Measurements from ENCODE around the gene MMP7. TPM values are rescaled to one million over a fixed set of nuclear protein-coding genes. Genes with fewer than 3 reads are reported as not detected.
A peak's percentile ranks its signal among the peaks of the same experiment; 100 is the strongest.

The MMP7 gene
- total RNA-seq, 1 experiment from 2014 or later: not detected

DNA sequence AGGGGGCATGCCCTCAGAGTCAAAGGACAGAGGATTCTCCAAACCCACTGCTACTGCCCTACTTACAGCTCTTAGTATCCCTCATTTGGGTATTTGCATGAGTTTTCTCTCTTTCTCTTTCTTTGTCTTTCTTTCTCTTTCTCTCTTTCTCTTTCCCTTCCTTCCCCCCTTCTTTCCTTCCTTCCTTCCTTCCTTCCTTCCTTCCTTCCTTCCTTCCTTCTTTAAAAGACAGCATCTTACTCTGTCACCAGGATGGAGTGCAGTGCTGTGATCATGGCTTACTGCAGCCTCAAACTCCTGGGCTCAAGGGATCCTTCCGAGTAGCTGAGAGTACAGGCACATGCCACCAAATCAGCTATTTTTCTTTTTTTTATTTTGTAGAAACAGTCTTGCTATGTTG lies 14.0 kb upstream of the MMP7 start:
- Histone ChIP-seq H3K18ac (ENCODE audit: insufficient read length, low read depth, low read length) (no peak overlapping the region), H3K9me3 (ENCODE audit: control insufficient read depth, low read depth, low read length) (no peaks in the 10 kb centered on the region), H3K23ac (ENCODE audit: insufficient read length, low read depth, low read length) (no peak overlapping the region), H4K5ac (ENCODE audit: insufficient read length, low read depth, low read length) (no peak overlapping the region), H3K14ac (ENCODE audit: insufficient read depth, low read length) (no peak overlapping the region), H2BK15ac (ENCODE audit: low read depth, low read length) (no peak overlapping the region), H2AFZ (ENCODE audit: low read length) (no peak overlapping the region), H3K79me2 (ENCODE audit: insufficient read depth, low read length) (no peaks in the 10 kb centered on the region), H3K23me2 (ENCODE audit: insufficient read length, low read depth, low read length, poor library complexity, severe bottlenecking) (no peaks in the 10 kb centered on the region), H3K9ac (ENCODE audit: extremely low read depth, insufficient read length, low read length) (no peak overlapping the region), H4K20me1 (ENCODE audit: control insufficient read depth, insufficient read depth, insufficient read length) (no peaks in the 10 kb centered on the region), H3K27ac (ENCODE audit: insufficient read length, low read depth, low read length) (no peak overlapping the region), H2AK5ac (ENCODE audit: insufficient read length, low read length) (no peak overlapping the region), H3K56ac (ENCODE audit: insufficient read length, low read depth, low read length) (no peak overlapping the region), H4K8ac (replicated peaks; ENCODE audit: insufficient read length, low read depth, low read length) (no peak overlapping the region), H2BK5ac (ENCODE audit: insufficient read length, low read length) (no peak overlapping the region), H3K4me2 (ENCODE audit: insufficient read depth, insufficient read length, low read length) (no peak overlapping the region), H2BK120ac (ENCODE audit: low read depth, low read length, poor library complexity, severe bottlenecking) (no peak overlapping the region), H3K4me1 (ENCODE audit: insufficient read depth, low read length) (no peaks in the 10 kb centered on the region; the same call in 1 of the 2 replicates), H3K4ac (ENCODE audit: low read depth, low read length) (no peak overlapping the region), H3K79me1 (ENCODE audit: insufficient read depth, low read depth, low read length, poor library complexity, severe bottlenecking) (no peaks in the 10 kb centered on the region), H3T11ph (ENCODE audit: low read length) (no peak overlapping the region), H3K27me3 (ENCODE audit: insufficient read depth, low read length) (no peaks in the 10 kb centered on the region), H2BK12ac (ENCODE audit: insufficient read length, low read depth, low read length) (no peak overlapping the region), H2BK20ac (ENCODE audit: low read depth, low read length, poor library complexity, severe bottlenecking) (no peak overlapping the region), H4K91ac (ENCODE audit: insufficient read length, low read depth, low read length) (no peak overlapping the region)
- Mint-ChIP-seq H3K4me1 (peaks cover 6% of the 10 kb centered on the region in 2 experiments), H3K4me3 (no peak overlapping the region), H3K27me3 (ENCODE audit: low read depth) (no peaks in the 10 kb centered on the region), H3K36me3 (ENCODE audit: insufficient read depth in 1 of 3, low read depth in 3 of 3) (no peaks in the 10 kb centered on the region), H3K27ac (peak overlapping the region in 1 of 3 experiments; percentile 21; a peak in 1 of 7 replicates), H3K9me3 (no peaks in the 10 kb centered on the region)
- WGBS (ENCODE audit: extremely low coverage, insufficient read length, low lambda C conversion rate): no CpG with 5 or more reads among the region's 1 CpG
- no peak for TF ChIP-seq CTCF (conservative IDR thresholded peaks at IDR 0.05)
- no peak for DNase-seq
